Stomach (tissue), 9 donors: ENCODE results near the gene VSNL1. TPM values are rescaled to one million over a fixed set of nuclear protein-coding genes. Genes with fewer than 3 reads are reported as not detected.

Experiments
- DNase-seq, 2 donors: peaks; one replicate each; pipeline versions ENCODE4 v3.0.0 to v3.0.0-alpha.2; 2013 to 2019
- H3K27ac ChIP-seq, 5 donors: fragments of 200-600 bp in 4 of 5; sonication (generic) in 4 of 5; one replicate each; pipeline ENCODE4 v1.5.1; 2013 to 2019; ENCODE audit warnings: mild to moderate bottlenecking in 1 of 5, moderate library complexity in 1 of 5
- H3K27me3 ChIP-seq, 3 donors: fragments of 200-600 bp; sonication (generic); one replicate each; pipeline ENCODE4 v1.5.1; 2017 to 2019; ENCODE audit warnings: mixed run types in 1 of 3
- H3K36me3 ChIP-seq, 4 donors: fragments of 200-600 bp; sonication (generic); 1 replicate in 3 of 4; 2 replicates in 1 of 4; pipeline ENCODE4 v1.5.1; 2016 to 2019
- H3K4me1 ChIP-seq, 4 donors: fragments of 200-600 bp; sonication (generic); one replicate each; pipeline ENCODE4 v1.5.1; 2016 to 2019
- H3K4me3 ChIP-seq, 4 donors: fragments of 200-600 bp; sonication (generic) in 3 of 4; one replicate each; pipeline ENCODE4 v1.5.1; 2016 to 2019; ENCODE audit warnings: mild to moderate bottlenecking in 1 of 4
- H3K9me3 ChIP-seq, 4 donors: fragments of 200-600 bp; sonication (generic); one replicate each; pipeline ENCODE4 v1.5.1; 2016 to 2019
- CTCF ChIP-seq, 7 experiments: fragments of 450-650 bp in 4 of 7; fragments of 200-600 bp in 3 of 7; sonication (generic) in 3 of 7; IDR thresholded peaks; one replicate each; pipeline ENCODE4 v1.5.1; 2016 to 2019; ENCODE audit warnings: antibody characterized with exemption in 7 of 7, control low read depth in 2 of 7, mild to moderate bottlenecking in 1 of 7
- EP300 ChIP-seq: sonication (generic); formaldehyde crosslinking; IDR thresholded peaks from one replicate; pipeline ENCODE4 v1.6.1; 2017; ENCODE audit warnings: antibody characterized with exemption
- POLR2A ChIP-seq, 4 donors: fragments of 450-650 bp; IDR thresholded peaks; one replicate each; pipeline ENCODE4 v1.6.1; 2016; ENCODE audit warnings: antibody characterized with exemption in 4 of 4, control low read depth in 2 of 4, mild to moderate bottlenecking in 1 of 4, moderate library complexity in 1 of 4
- POLR2AphosphoS5 ChIP-seq, 3 donors: sonication (generic); formaldehyde crosslinking; IDR thresholded peaks; one replicate each; pipeline ENCODE4 v1.6.1; 2016; ENCODE audit warnings: antibody characterized with exemption in 3 of 3
- WGBS, 5 donors: extraction: QIAGEN DNeasy Blood & Tissue Kit in 3 of 5; methylation state at CpG; one replicate each; pipeline versions ENCODE4 v1.1.5 to v1.1.7; 2013 to 2018; 5-methylcytosine and 5-hydroxymethylcytosine counted together
- intact Hi-C: fragments of 100-400 bp; cut with DNase I; formaldehyde crosslinking; loops from one replicate; pipeline ENCODE4 v1.15.1; 2023; ENCODE audit warnings: low total_unique reads
- polyA plus RNA-seq, 3 donors: library from polyadenylated mRNA; stranded (reverse); fragments of 200-250 nt; gene quantifications; one replicate each; pipeline ENCODE4 v1.2.3, GENCODE V29; 2013
- total RNA-seq, 5 donors: library from RNA; depleted of rRNA; stranded (reverse); fragments of >200 nt; gene quantifications; one replicate each; pipeline versions ENCODE4 v1.1.0 to v1.2.3, GENCODE V29; 2014 to 2016
- donor health status: healthy with polysubstance abuse.
- donor health status: Bipolar disorder and iron deficiency.
- donor health status: healthy.

VSNL1 gene
- total and polyA plus RNA-seq, 8 donors = 0.44 to 21.9 (median 11.0) TPM; not detected in 4

- TF ChIP-seq EP300 (no peak), CTCF (IDR thresholded peaks at IDR 0.05) (no peak), POLR2AphosphoS5 (IDR thresholded peaks at IDR 0.05) (no peak), POLR2A (IDR thresholded peaks at IDR 0.05) (no peak)
- Histone ChIP-seq H3K9me3 (no peaks in the 10 kb centered on the region), H3K27me3 (no peaks in the 10 kb centered on the region), H3K4me3 (no peak overlapping the region), H3K27ac (no peak overlapping the region), H3K36me3 (no peaks in the 10 kb centered on the region), H3K4me1 (peaks cover 0 to 3% (median 0%) of the 10 kb centered on the region in 4 donors)
- WGBS, 5 donors = 75 to 92% (median 86%) methylated on average over 3 of the region's 3 CpGs
- intact Hi-C loops = no loop called here
- no peak for DNase-seq
Observed at GRCh38 chr2:17574406-17575073, 34.0 kb downstream of the VSNL1 start.

GRCh38 chr2:17576802-17577201, 36.3 kb downstream of the VSNL1 start:
- TF ChIP-seq POLR2AphosphoS5 (IDR thresholded peaks at IDR 0.05) = no peak
- TF ChIP-seq CTCF (IDR thresholded peaks at IDR 0.05) = no peak
- TF ChIP-seq EP300 = no peak
- no peak for TF ChIP-seq POLR2A (IDR thresholded peaks at IDR 0.05)
- no peaks in the 10 kb centered on the region for H3K9me3 ChIP-seq
- intact Hi-C loops = no loop called here
- no peak overlapping the region for H3K4me3 ChIP-seq
- DNase-seq = peak in 1 of 2 donors; percentile 39
- no peaks in the 10 kb centered on the region for H3K36me3 ChIP-seq
- H3K27me3 ChIP-seq = no peaks in the 10 kb centered on the region
- 33 to 67% (median 56%) methylated on average over 1 of the region's 1 CpG for WGBS, 5 donors
- peaks cover 0 to 5% (median 0%) of the 10 kb centered on the region in 4 donors for H3K4me1 ChIP-seq
- no peak overlapping the region for H3K27ac ChIP-seq

GRCh38 chr2:17578466-17578928, 38.0 kb downstream of the VSNL1 start:
- no peaks in the 10 kb centered on the region for H3K36me3 ChIP-seq
- no peak overlapping the region for H3K4me3 ChIP-seq

More at GRCh38 chr2:17578466-17578928, 38.0 kb downstream of the VSNL1 start:
- no peak for DNase-seq
- Histone ChIP-seq H3K9me3 (no peaks in the 10 kb centered on the region), H3K4me1 (peaks cover 0 to 5% (median 2%) of the 10 kb centered on the region in 4 donors), H3K27me3 (no peaks in the 10 kb centered on the region), H3K27ac (no peak overlapping the region)
- WGBS, 5 donors = 38 to 57% (median 42%) methylated on average over 5 of the region's 5 CpGs
- TF ChIP-seq POLR2AphosphoS5 (IDR thresholded peaks at IDR 0.05) (no peak), CTCF (IDR thresholded peaks at IDR 0.05) (no peak), POLR2A (IDR thresholded peaks at IDR 0.05) (no peak), EP300 (no peak)
- intact Hi-C loops = no loop called here
